IMR-90 (cell line): ENCODE data around the gene CNNM1. TPM values are rescaled to one million over a fixed set of nuclear protein-coding genes. Genes with fewer than 3 reads are reported as not detected.

Experiments
- ATAC-seq: fragments of 200-7000 bp; cut with Tn5 transposase; 2 replicates; pipeline ENCODE4 v1.9.1; 2020; ENCODE audit warnings: low read depth, mild to moderate bottlenecking, moderate library complexity
- BruUV-seq: library from RNA; stranded (reverse); fragments of 400-500 nt; replicated peaks from 2 replicates; lab custom pipeline; 2021; lab: Mats Ljungman, UMichigan
- CTCF ChIA-PET: fragments of 300-600 bp; formaldehyde crosslinking; extraction: SDS; loops from one replicate; lab custom pipeline; 2021; ENCODE audit warnings: antibody characterized with exemption; lab: Yijun Ruan, JAX
- POLR2A ChIA-PET: fragments of 300-600 bp; sonication (Branson Sonifier 250); formaldehyde crosslinking; loops from one replicate; lab custom pipeline; 2022; ENCODE audit warnings: antibody characterized with exemption; ENCODE audit not compliant: unreplicated experiment; lab: Charles Lee
- DNase-seq: peaks from one replicate; pipeline ENCODE4 v3.0.0; 2013
- H2AFZ ChIP-seq: replicated peaks from 2 replicates; pipeline ENCODE3; 2013; ENCODE audit warnings: low read length, mild to moderate bottlenecking; ENCODE audit not compliant: poor library complexity
- H2AK5ac ChIP-seq: 2 replicates; pipeline ENCODE4 v1.6.1; 2013; ENCODE audit warnings: low read depth, low read length, inconsistent platforms
- H2AK9ac ChIP-seq: replicated peaks from 2 replicates; pipeline ENCODE3; 2013; ENCODE audit warnings: mild to moderate bottlenecking, low read depth, low read length, moderate library complexity; ENCODE audit not compliant: poor library complexity
- H2BK120ac ChIP-seq: 2 replicates; pipeline ENCODE4 v1.6.1; 2013; ENCODE audit warnings: low read depth, low read length, inconsistent platforms
- H2BK15ac ChIP-seq: 3 replicates; pipeline ENCODE4 v1.6.1; 2013; ENCODE audit warnings: low read depth, low read length, inconsistent platforms
- H2BK20ac ChIP-seq: 2 replicates; pipeline ENCODE4 v1.6.1; 2013; ENCODE audit warnings: low read depth, mild to moderate bottlenecking, inconsistent platforms, low read length, moderate library complexity
- H2BK5ac ChIP-seq: 2 replicates; pipeline ENCODE4 v1.6.1; 2013; ENCODE audit warnings: mild to moderate bottlenecking, low read depth, low read length, inconsistent platforms; ENCODE audit not compliant: poor library complexity, severe bottlenecking
- H3K14ac ChIP-seq: replicated peaks from 2 replicates; pipeline ENCODE4 v1.6.1; 2013; ENCODE audit warnings: low read depth, low read length, inconsistent platforms
- H3K18ac ChIP-seq: 2 replicates; pipeline ENCODE4 v1.6.1; 2013; ENCODE audit warnings: low read depth, low read length, control low read depth
- H3K23ac ChIP-seq: 2 replicates; pipeline ENCODE4 v1.6.1; 2013; ENCODE audit warnings: low read depth, low read length, inconsistent platforms
- H3K27ac ChIP-seq: 2 replicates; pipeline ENCODE4 v1.5.1; 2013; ENCODE audit warnings: mild to moderate bottlenecking, control low read depth, low read length; ENCODE audit not compliant: insufficient read depth
- H3K27me3 ChIP-seq: 2 replicates; pipeline ENCODE4 v1.6.1; 2013; ENCODE audit warnings: low read length; ENCODE audit not compliant: control insufficient read depth, insufficient read depth
- H3K36me3 ChIP-seq: 2 replicates; pipeline ENCODE4 v1.6.1; 2013; ENCODE audit warnings: low read length, mixed read lengths; ENCODE audit not compliant: control insufficient read depth, insufficient read depth
- H3K4ac ChIP-seq: 2 replicates; pipeline ENCODE4 v1.6.1; 2013; ENCODE audit warnings: low read depth, low read length, inconsistent platforms
- H3K4me1 ChIP-seq: 2 replicates; pipeline ENCODE4 v1.6.1; 2013; ENCODE audit warnings: low read length, mixed read lengths; ENCODE audit not compliant: control insufficient read depth, insufficient read depth
- H3K4me2 ChIP-seq: 2 replicates; pipeline ENCODE4 v1.6.1; 2013; ENCODE audit warnings: low read depth, mild to moderate bottlenecking, control low read depth, low read length, moderate library complexity
- H3K4me3 ChIP-seq: 2 replicates; pipeline ENCODE4 v1.5.1; 2013; ENCODE audit warnings: low read depth, mild to moderate bottlenecking, control low read depth, low read length, moderate library complexity; ENCODE audit not compliant: insufficient read depth
- H3K56ac ChIP-seq: 2 replicates; pipeline ENCODE4 v1.6.1; 2013; ENCODE audit warnings: low read length, inconsistent platforms; ENCODE audit not compliant: insufficient read depth; ENCODE audit errors: extremely low read depth
- H3K79me1 ChIP-seq, 2 experiments: 2 replicates each; pipeline ENCODE4 v1.6.1; 2013; ENCODE audit warnings: low read length in 2 of 2, inconsistent platforms in 1 of 2, low read depth in 1 of 2
- H3K9ac ChIP-seq: 2 replicates; pipeline ENCODE4 v1.6.1; 2013; ENCODE audit warnings: low read depth, low read length, control low read depth
- H3K9me1 ChIP-seq: 2 replicates; pipeline ENCODE4 v1.6.1; 2013; ENCODE audit warnings: low read length, inconsistent platforms; ENCODE audit not compliant: insufficient read depth
- H3K9me3 ChIP-seq: 2 replicates; pipeline ENCODE4 v1.6.1; 2013; ENCODE audit warnings: low read length; ENCODE audit not compliant: control insufficient read depth, insufficient read depth
- H4K20me1 ChIP-seq: 2 replicates; pipeline ENCODE4 v1.6.1; 2013; ENCODE audit warnings: low read length, inconsistent platforms; ENCODE audit not compliant: insufficient read depth
- H4K5ac ChIP-seq: 2 replicates; pipeline ENCODE4 v1.6.1; 2013; ENCODE audit warnings: mild to moderate bottlenecking, low read depth, low read length, control low read depth
- H4K8ac ChIP-seq, 2 experiments: 2 replicates each; pipeline ENCODE4 v1.6.1; 2013; ENCODE audit warnings: low read depth in 2 of 2, low read length in 2 of 2, control low read depth in 1 of 2, inconsistent platforms in 1 of 2
- H4K91ac ChIP-seq: 2 replicates; pipeline ENCODE4 v1.6.1; 2013; ENCODE audit warnings: low read depth, low read length, inconsistent platforms; ENCODE audit not compliant: insufficient read depth
- CEBPB ChIP-seq: IDR thresholded peaks from 2 replicates; pipeline ENCODE4 v1.6.1; 2012; ENCODE audit warnings: low read depth, low read length, improper control_type of control experiment
- ELK1 ChIP-seq: fragments of 150-350 bp; IDR thresholded peaks from 2 replicates; pipeline ENCODE4 v1.6.1; 2016; ENCODE audit warnings: low read depth, mild to moderate bottlenecking, low read length, moderate library complexity, borderline replicate concordance
- FOS ChIP-seq: fragments of 150-350 bp; IDR thresholded peaks from 2 replicates; pipeline ENCODE4 v1.6.1; 2016; ENCODE audit warnings: low read depth, low read length
- MAFK ChIP-seq: IDR thresholded peaks from 2 replicates; pipeline ENCODE4 v1.6.1; 2012; ENCODE audit warnings: low read depth, low read length, improper control_type of control experiment
- MAZ ChIP-seq: IDR thresholded peaks from 2 replicates; pipeline ENCODE4 v1.6.1; 2012; ENCODE audit warnings: low read depth, mild to moderate bottlenecking, low read length, improper control_type of control experiment, moderate library complexity, borderline replicate concordance
- NFE2L2 ChIP-seq: fragments of 150-350 bp; IDR thresholded peaks from 2 replicates; pipeline ENCODE4 v1.6.1; 2016; ENCODE audit warnings: low read depth, mild to moderate bottlenecking, low read length
- WGBS, 2 experiments: methylation state at CpG; one replicate each; pipeline versions ENCODE4 v1.1.5 to v1.1.7; 2013; ENCODE audit warnings: missing lambda C conversion rate in 2 of 2; ENCODE audit not compliant: insufficient read length in 1 of 2; ENCODE audit errors: extremely low coverage in 2 of 2; 5-methylcytosine and 5-hydroxymethylcytosine counted together
- dilution Hi-C: fragments of 300-500 bp; cut with HindIII; formaldehyde crosslinking; loops from one replicate; pipeline ENCODE4 v1.14.3; 2018; ENCODE audit warnings: low sequenced_read_pairs; ENCODE audit not compliant: unreplicated experiment
- in situ Hi-C: fragments of 300-500 bp; cut with MboI; formaldehyde crosslinking; loops from 3 replicates; pipeline ENCODE4 v1.14.3; 2019; ENCODE audit warnings: low sequenced_read_pairs, inconsistent platforms, mixed read lengths
- intact Hi-C: fragments of 100-400 bp; cut with micrococcal nuclease; formaldehyde crosslinking; loops from 2 replicates; pipeline ENCODE4 v1.10.0; 2022
- polyA plus RNA-seq, 3 experiments: library from polyadenylated mRNA; depleted of rRNA; stranded (reverse); fragments of >200 nt; gene quantifications; 2 replicates each; pipeline ENCODE4 v1.2.3, GENCODE V29; 2012; ENCODE audit warnings: low replicate concordance in 1 of 3
- total RNA-seq: library from RNA; depleted of rRNA; stranded (reverse); fragments of >200 nt; gene quantifications from 2 replicates; pipeline ENCODE4 v1.2.3, GENCODE V29; 2012

The CNNM1 gene
- total and polyA plus RNA-seq, 2 of the 4 experiments (the other 2 are of a cell fraction): 0.18 to 0.39 TPM

DNA sequence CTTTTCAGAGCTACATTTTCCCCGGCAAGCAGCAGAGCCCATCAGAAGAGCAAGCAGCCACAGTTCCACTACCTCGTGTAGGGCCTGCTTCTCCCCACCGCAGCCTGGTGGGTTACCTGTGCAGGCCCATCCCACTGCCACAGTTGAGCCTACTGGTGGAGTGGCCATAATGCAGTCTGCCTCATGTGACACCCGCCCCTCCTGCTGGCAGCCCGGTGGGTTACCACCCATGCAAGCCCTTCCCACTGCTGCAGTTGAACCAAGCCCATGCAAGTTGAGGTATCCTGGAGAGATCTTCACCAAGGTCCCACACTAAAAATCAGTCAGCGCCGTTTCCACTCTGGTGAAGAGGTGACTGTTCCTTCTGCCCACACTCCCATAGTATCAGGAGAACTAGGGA lies 32.1 kb upstream of the CNNM1 start:
- no peak overlapping the region for H3K9ac ChIP-seq
- no peaks in the 10 kb centered on the region for H3K27me3 ChIP-seq
- H2BK15ac ChIP-seq: no peak overlapping the region
- no peaks in the 10 kb centered on the region for H3K79me1 ChIP-seq
- H4K8ac ChIP-seq: no peak overlapping the region
- TF ChIP-seq MAZ (no peak), FOS (no peak), NFE2L2 (no peak), ELK1 (no peak), CEBPB (no peak), MAFK (no peak)
- intact Hi-C loops (no loop called here), in situ Hi-C loops (no loop called here), dilution Hi-C loops (no loop called here)
- no peak overlapping the region for H2AK9ac ChIP-seq
- no CpG with 5 or more reads among the region's 7 CpGs for WGBS, 2 experiments
- H2AK5ac ChIP-seq: no peak overlapping the region
- CTCF ChIA-PET: no interaction called here
- no peaks in the 10 kb centered on the region for H3K36me3 ChIP-seq
- no peak overlapping the region for H2AFZ ChIP-seq
- H2BK5ac ChIP-seq: no peak overlapping the region
- DNase-seq (no peak), ATAC-seq (no peak)
- no peak overlapping the region for H3K18ac ChIP-seq
- H2BK20ac ChIP-seq: no peak overlapping the region
- no peak overlapping the region for H3K23ac ChIP-seq
- no peak overlapping the region for H3K56ac ChIP-seq
- no peaks in the 10 kb centered on the region for H3K9me3 ChIP-seq
- no peaks in the 10 kb centered on the region for H3K9me1 ChIP-seq
- no peak overlapping the region for H3K4ac ChIP-seq
- H3K4me2 ChIP-seq: no peak overlapping the region
- no peak overlapping the region for H2BK120ac ChIP-seq
- no peak overlapping the region for H4K5ac ChIP-seq
- no TSS peak for BruUV-seq
- no peak overlapping the region for H3K14ac ChIP-seq
- H3K27ac ChIP-seq: no peak overlapping the region
- H3K4me1 ChIP-seq: no peaks in the 10 kb centered on the region
- no peak overlapping the region for H4K91ac ChIP-seq
- no peaks in the 10 kb centered on the region for H4K20me1 ChIP-seq
- no peak overlapping the region for H3K4me3 ChIP-seq
- POLR2A ChIA-PET: no interaction called here
